Type B pancreatic cell (in vitro differentiated cells): ENCODE data around the gene MYLIP. TPM values are rescaled to one million over a fixed set of nuclear protein-coding genes. Genes with fewer than 3 reads are reported as not detected.

Source experiments
- DNase-seq: peaks from one replicate; pipeline ENCODE4 v3.0.0; 2021; ENCODE audit warnings: mixed read lengths; ENCODE audit not compliant: unreplicated experiment; ENCODE audit errors: extremely low spot score
- H3K27ac Mint-ChIP-seq: 2 replicates; pipeline ENCODE4 v1.8.0; 2021; ENCODE audit warnings: mild to moderate bottlenecking, mixed read lengths
- H3K27me3 Mint-ChIP-seq: 2 replicates; pipeline ENCODE4 v1.8.0; 2021; ENCODE audit warnings: mixed read lengths
- H3K36me3 Mint-ChIP-seq: 2 replicates; pipeline ENCODE4 v1.8.0; 2021; ENCODE audit warnings: mixed read lengths
- H3K4me1 Mint-ChIP-seq: one replicate; pipeline ENCODE4 v1.8.0; 2021; ENCODE audit warnings: mixed read lengths; ENCODE audit not compliant: unreplicated experiment
- H3K4me3 Mint-ChIP-seq: 2 replicates; pipeline ENCODE4 v1.8.0; 2021; ENCODE audit warnings: mild to moderate bottlenecking, mixed read lengths
- H3K9me3 Mint-ChIP-seq: 2 replicates; pipeline ENCODE4 v1.8.0; 2021; ENCODE audit warnings: mixed read lengths
- CTCF ChIP-seq: fragments of 200-600 bp; sonication (generic); conservative IDR thresholded peaks from 2 replicates; pipeline ENCODE4 v1.5.0; 2021; ENCODE audit warnings: antibody characterized with exemption, mild to moderate bottlenecking
- total RNA-seq: library from RNA; stranded (reverse); gene quantifications from 2 replicates; pipeline ENCODE4 v1.2.1, GENCODE V29; 2021; ENCODE audit warnings: low replicate concordance

Gene MYLIP
- total RNA-seq, 1 donor from 2014 or later, result 54.9 TPM

DNA sequence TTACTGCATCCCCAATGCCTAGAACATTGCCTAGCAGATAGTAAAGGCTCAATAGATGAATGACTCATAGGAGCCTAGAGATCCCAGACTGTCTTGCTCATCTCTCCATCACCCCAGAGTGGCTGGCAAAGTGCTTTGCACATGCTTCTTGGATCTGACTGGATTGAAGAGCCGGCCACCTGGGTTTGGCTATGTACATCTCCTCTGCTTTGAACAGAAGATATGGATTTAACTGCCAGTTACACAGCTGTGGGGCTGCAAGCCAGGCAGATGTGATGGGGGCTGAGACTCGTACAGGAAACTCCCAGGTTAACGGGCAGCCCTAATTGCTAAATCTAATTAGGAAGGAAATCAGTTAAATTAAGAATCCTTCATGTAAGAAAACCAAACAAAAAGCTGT, 28.6 kb downstream of the MYLIP start:
- Mint-ChIP-seq H3K9me3 (no peaks in the 10 kb centered on the region), H3K27me3 (peaks cover 11% of the 10 kb centered on the region), H3K4me1 (peaks cover 17% of the 10 kb centered on the region), H3K4me3 (no peak overlapping the region), H3K27ac (no peak overlapping the region), H3K36me3 (peaks cover 12% of the 10 kb centered on the region)
- DNase-seq, result no peak
- no peak for TF ChIP-seq CTCF

- TF ChIP-seq CTCF, result no peak
These were observed 29.0 kb downstream of the MYLIP start for GRCh38 chr6:16157909-16158308.

GRCh38 chr6:16158943-16159557, 30.2 kb downstream of the MYLIP start:
- H3K9me3 Mint-ChIP-seq, result no peaks in the 10 kb centered on the region
- H3K27me3 Mint-ChIP-seq, result peaks cover 11% of the 10 kb centered on the region
- no peak for DNase-seq
- H3K36me3 Mint-ChIP-seq, result peaks cover 12% of the 10 kb centered on the region
- H3K4me1 Mint-ChIP-seq, result peaks cover 12% of the 10 kb centered on the region
- no peak for TF ChIP-seq CTCF
- H3K27ac Mint-ChIP-seq, result no peak overlapping the region
- no peak overlapping the region for H3K4me3 Mint-ChIP-seq

More at GRCh38 chr6:16157909-16158308, 29.0 kb downstream of the MYLIP start:
- DNase-seq, result no peak
- no peak overlapping the region for H3K27ac Mint-ChIP-seq
- peaks cover 11% of the 10 kb centered on the region for H3K27me3 Mint-ChIP-seq
- H3K4me1 Mint-ChIP-seq, result peaks cover 13% of the 10 kb centered on the region
- H3K36me3 Mint-ChIP-seq, result peaks cover 12% of the 10 kb centered on the region
- no peak overlapping the region for H3K4me3 Mint-ChIP-seq
- H3K9me3 Mint-ChIP-seq, result no peaks in the 10 kb centered on the region

- Mint-ChIP-seq H3K4me1 (peaks cover 11% of the 10 kb centered on the region), H3K27me3 (peaks cover 12% of the 10 kb centered on the region), H3K9me3 (no peaks in the 10 kb centered on the region), H3K27ac (no peak overlapping the region), H3K4me3 (no peak overlapping the region), H3K36me3 (peaks cover 5% of the 10 kb centered on the region)
- DNase-seq, result no peak
- TF ChIP-seq CTCF, result no peak
These were observed 31.9 kb downstream of the MYLIP start for GRCh38 chr6:16160794-16161193.

GRCh38 chr6:16162003-16162402, 33.1 kb downstream of the MYLIP start:
- Mint-ChIP-seq H3K4me3 (no peak overlapping the region), H3K4me1 (peaks cover 15% of the 10 kb centered on the region), H3K36me3 (peaks cover 4% of the 10 kb centered on the region), H3K27ac (no peak overlapping the region), H3K9me3 (no peaks in the 10 kb centered on the region), H3K27me3 (peaks cover 10% of the 10 kb centered on the region)
- no peak for DNase-seq
- TF ChIP-seq CTCF, result no peak
